Hematopoietic multipotent progenitor cell treated with erythropoietin and hydrocortisone succinate and interleukin-3 and kit ligand, for 4 days (in vitro differentiated cells): ENCODE measurements around the gene MEGF11.

Source experiments
- DNase-seq: peaks from one replicate; pipeline ENCODE4 v3.0.0-alpha.2; 2015

The MEGF11 gene

GRCh38 chr15:66080717-66081398, 172.7 kb downstream of the MEGF11 start:
- peak; percentile 18 for DNase-seq

GRCh38 chr15:66078929-66079275, 174.6 kb downstream of the MEGF11 start:
- no peak for DNase-seq

GRCh38 chr15:66078196-66078928, 175.2 kb downstream of the MEGF11 start:
- DNase-seq = no peak

GRCh38 chr15:66077320-66077663, 176.3 kb downstream of the MEGF11 start:
- no peak for DNase-seq

GRCh38 chr15:66076591-66077319, 176.8 kb downstream of the MEGF11 start:
- no peak for DNase-seq

GRCh38 chr15:66075947-66076346, 177.6 kb downstream of the MEGF11 start:
- no peak for DNase-seq

GRCh38 chr15:66072616-66073361, 180.8 kb downstream of the MEGF11 start:
- DNase-seq = no peak

GRCh38 chr15:66071921-66072295, 181.6 kb downstream of the MEGF11 start:
- no peak for DNase-seq

- no peak for DNase-seq
Measured at GRCh38 chr15:66071160-66071920, 182.2 kb downstream of the MEGF11 start.

- no peak for DNase-seq
Measured at GRCh38 chr15:66070220-66070934, 183.2 kb downstream of the MEGF11 start.

- no peak for DNase-seq
Measured at GRCh38 chr15:66069751-66070150, 183.8 kb downstream of the MEGF11 start.

- DNase-seq = no peak
Measured at GRCh38 chr15:66068801-66069200, 184.7 kb downstream of the MEGF11 start.

GRCh38 chr15:66067687-66068086, 185.9 kb downstream of the MEGF11 start:
- DNase-seq = no peak

- DNase-seq = peak; percentile 26
Measured at GRCh38 chr15:66066481-66066880, 187.1 kb downstream of the MEGF11 start.

- no peak for DNase-seq
Measured at GRCh38 chr15:66066005-66066404, 187.5 kb downstream of the MEGF11 start.

GRCh38 chr15:66065325-66065724, 188.2 kb downstream of the MEGF11 start:
- DNase-seq = no peak

GRCh38 chr15:66063147-66063546, 190.4 kb downstream of the MEGF11 start:
- DNase-seq = no peak

GRCh38 chr15:66057089-66057488, 196.5 kb downstream of the MEGF11 start:
- no peak for DNase-seq

GRCh38 chr15:66053991-66054390, 199.6 kb downstream of the MEGF11 start:
- DNase-seq = no peak

GRCh38 chr15:66051833-66052232, 201.7 kb downstream of the MEGF11 start:
- no peak for DNase-seq

- DNase-seq = no peak
Measured at GRCh38 chr15:66050264-66050663, 203.3 kb downstream of the MEGF11 start.

- no peak for DNase-seq
Measured at GRCh38 chr15:66049353-66049752, 204.2 kb downstream of the MEGF11 start.
